AG09309 (cell line): Measurements from ENCODE around the gene ASIC5.

Experiments used
- DNase-seq: peaks from one replicate; pipeline ENCODE4 v3.0.0-alpha.2; 2010; ENCODE audit warnings: low read depth
- H3K4me3 ChIP-seq: 2 replicates; pipeline ENCODE4 v1.5.1; 2011; ENCODE audit warnings: mild to moderate bottlenecking, low read depth, low read length, moderate library complexity; ENCODE audit not compliant: control insufficient read depth
- TF ChIP-seq, protein P1 (sequence below): IDR thresholded peaks from 2 replicates; pipeline ENCODE4 v1.5.1; 2011; ENCODE audit warnings: mild to moderate bottlenecking, low read depth, low read length, inconsistent platforms; ENCODE audit not compliant: insufficient read depth, control insufficient read depth; ENCODE audit errors: missing control alignments

Gene ASIC5

DNA sequence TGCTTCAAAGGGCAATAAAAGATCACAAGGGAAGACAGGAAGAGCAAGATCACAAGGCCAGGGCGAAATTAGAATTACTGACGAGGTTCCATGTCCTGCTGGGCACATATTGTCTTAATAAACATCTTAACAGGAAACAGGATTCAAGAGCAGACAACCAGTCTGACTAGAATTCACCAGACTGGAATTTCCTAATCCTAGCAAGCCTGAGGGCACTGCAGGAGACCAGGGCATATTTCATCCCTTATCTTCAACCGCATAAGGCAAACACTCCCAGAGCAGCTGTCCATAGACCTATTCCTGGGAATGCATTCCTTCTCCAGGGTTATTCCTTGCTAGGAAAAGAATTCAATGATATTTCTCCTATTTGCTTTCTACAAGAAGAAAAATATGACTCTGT, 25.0 kb upstream of the ASIC5 start:
- no peak overlapping the region for H3K4me3 ChIP-seq
- no peak for DNase-seq
- TF ChIP-seq, protein P1, sequence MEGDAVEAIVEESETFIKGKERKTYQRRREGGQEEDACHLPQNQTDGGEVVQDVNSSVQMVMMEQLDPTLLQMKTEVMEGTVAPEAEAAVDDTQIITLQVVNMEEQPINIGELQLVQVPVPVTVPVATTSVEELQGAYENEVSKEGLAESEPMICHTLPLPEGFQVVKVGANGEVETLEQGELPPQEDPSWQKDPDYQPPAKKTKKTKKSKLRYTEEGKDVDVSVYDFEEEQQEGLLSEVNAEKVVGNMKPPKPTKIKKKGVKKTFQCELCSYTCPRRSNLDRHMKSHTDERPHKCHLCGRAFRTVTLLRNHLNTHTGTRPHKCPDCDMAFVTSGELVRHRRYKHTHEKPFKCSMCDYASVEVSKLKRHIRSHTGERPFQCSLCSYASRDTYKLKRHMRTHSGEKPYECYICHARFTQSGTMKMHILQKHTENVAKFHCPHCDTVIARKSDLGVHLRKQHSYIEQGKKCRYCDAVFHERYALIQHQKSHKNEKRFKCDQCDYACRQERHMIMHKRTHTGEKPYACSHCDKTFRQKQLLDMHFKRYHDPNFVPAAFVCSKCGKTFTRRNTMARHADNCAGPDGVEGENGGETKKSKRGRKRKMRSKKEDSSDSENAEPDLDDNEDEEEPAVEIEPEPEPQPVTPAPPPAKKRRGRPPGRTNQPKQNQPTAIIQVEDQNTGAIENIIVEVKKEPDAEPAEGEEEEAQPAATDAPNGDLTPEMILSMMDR, result no peak

DNA sequence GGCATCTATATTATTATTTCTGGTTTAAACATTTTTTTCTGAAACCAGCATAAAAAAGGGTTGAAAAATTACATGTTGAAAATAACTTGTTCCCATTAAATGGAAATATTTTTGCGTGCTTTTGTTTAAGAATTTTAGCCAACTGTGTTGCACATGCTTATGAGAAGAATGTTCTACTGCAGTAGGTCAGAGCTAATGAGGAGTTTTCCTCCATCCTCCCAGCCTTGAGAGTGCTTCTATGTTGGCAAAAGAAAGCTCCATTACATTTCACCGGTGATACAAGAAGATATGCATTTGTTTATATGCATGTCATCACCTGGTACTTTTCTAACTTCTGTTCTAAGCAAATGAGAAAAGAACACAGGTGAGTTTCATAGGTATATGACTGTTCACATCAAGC, 23.9 kb upstream of the ASIC5 start:
- TF ChIP-seq, protein P1, result no peak
- DNase-seq, result no peak
- H3K4me3 ChIP-seq, result no peak overlapping the region

DNA sequence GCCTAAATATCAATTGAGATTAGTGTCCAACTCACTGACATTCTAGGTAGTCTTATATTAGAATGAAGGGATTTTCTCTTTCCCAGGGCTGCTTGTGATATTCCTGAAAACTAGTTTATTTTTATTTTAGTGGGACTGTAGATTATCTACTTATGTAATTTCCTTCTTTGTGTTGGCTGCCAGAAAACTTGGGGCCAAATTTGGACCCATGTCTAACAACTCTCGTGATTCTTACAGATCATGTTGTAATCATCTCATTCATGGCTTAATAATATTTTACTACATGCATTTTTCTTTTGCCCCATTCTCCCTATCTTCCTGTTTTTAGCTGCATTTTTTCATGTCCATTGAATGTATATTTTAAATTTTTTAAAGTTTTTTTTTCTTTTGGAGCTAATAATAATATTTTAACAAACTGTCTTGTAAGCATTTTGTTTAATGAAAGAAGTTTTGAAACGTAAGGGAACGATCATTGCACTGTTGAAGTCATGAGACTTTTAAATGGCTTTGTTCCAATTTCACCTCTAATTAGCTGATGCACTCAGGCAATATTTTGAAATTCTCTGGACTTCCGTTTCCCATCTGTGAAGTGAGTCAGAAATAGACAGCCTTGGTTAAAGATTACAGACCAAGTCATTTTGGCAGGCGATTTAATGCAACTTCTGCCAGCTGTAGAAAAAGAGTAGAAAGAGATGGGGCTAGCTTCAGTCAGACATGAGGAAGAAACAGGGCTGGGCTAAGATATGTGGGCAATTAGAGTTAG, 23.1 kb upstream of the ASIC5 start:
- H3K4me3 ChIP-seq, result no peak overlapping the region
- peak; percentile 92 for DNase-seq
- TF ChIP-seq, protein P1, result no peak

DNA sequence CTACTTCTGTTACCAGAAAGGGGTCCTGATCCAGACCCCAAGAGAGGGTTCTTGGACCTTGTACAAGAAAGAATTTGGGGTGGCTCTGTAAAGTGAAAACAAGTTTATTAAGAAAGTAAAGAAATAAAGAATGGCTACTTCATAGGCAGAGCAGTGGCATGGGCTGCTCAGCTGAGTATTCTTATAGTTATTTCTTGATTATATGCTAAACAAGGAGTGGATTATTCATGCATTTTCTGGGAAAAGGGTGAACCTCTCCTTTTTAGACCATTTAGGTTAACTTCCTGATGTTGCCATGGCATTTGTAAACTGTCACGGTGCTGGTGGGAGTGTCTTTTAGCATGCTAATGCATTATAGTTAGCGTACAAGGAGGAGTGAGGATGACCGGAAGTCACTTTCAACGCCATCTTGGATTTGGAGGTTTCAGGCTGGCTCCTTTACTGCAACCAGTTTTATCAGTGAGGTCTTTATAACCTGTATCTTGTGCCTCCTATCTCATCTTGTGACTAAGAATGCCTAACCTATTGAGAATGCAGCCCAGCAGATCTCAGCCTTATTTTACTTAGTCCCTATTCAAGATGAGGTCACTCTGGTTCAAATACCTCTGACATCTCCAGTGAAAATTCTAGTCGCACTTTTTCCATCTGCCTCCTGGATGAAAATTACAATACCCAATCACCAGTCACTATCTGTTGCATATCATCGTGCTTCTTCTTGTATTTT, 21.9 kb upstream of the ASIC5 start:
- H3K4me3 ChIP-seq, result no peak overlapping the region
- TF ChIP-seq, protein P1, result no peak
- DNase-seq, result no peak

DNA sequence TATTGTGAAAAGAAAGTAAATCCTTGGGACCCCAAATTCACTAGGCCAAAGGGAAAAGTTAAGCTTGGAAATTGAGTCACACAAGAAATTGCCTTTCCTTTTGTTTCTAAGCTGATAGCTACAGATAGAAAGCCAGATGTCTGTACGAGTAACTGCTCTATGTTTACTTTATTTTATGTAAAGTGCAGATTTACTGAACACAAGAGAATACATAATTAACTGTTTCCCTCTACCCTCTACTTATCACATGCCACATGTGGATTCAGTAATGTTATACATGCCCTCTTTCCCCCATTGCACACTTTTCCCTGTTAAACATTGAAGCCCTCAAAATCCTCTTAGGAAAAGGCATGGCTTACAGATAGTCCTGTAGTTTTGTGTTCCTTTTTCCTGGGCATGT, 21.0 kb upstream of the ASIC5 start:
- no peak overlapping the region for H3K4me3 ChIP-seq
- no peak for DNase-seq
- TF ChIP-seq, protein P1, result no peak

DNA sequence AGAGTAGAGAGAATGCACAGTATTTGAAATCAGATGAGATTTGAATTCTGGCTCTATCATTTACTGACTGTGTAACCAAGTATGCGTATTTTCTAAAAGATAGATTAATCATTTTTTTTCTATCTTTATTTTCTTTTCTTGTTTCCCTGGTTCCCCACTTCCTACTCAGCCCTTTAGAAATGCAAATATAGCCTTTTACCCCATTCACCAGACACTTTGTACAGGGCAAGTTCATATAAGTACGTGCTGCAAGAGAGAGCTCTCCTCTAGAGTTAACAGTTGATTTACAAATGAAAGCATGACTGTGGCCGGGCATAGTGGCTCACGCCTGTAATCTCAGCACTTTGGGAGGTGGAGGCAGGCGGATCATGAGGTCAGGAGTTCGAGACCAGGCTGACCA, 19.6 kb upstream of the ASIC5 start:
- H3K4me3 ChIP-seq, result no peak overlapping the region
- TF ChIP-seq, protein P1, result no peak

More for the DNA sequence above, 19.6 kb upstream of the ASIC5 start:
- DNase-seq, result no peak
